ENCODE measurements around the gene CD274. TPM values are rescaled to one million over a fixed set of nuclear protein-coding genes. Genes with fewer than 3 reads are reported as not detected.

Gene CD274
- total RNA-seq, 1 donor from 2014 or later = not detected

GRCh38 chr9:5510360-5510931 lies 60.1 kb downstream of the CD274 start, which contains the start of gene PDCD1LG2:
TSS of gene PDCD1LG2 (plus strand) at chr9:5510531. CDS start at chr9:5522547, 12,016 bp downstream.
- no peak for TF ChIP-seq CTCF (IDR thresholded peaks at IDR 0.05; ENCODE audit: partially characterized antibody, unreplicated experiment)
- no peaks in the 10 kb centered on the region for H3K9me3 Mint-ChIP-seq (ENCODE audit: unreplicated experiment)
- H3K27ac Mint-ChIP-seq (ENCODE audit: unreplicated experiment) = peak within 1 kb of the TSS; percentile 24
- no peaks in the 10 kb centered on the region for H3K36me3 Mint-ChIP-seq (ENCODE audit: unreplicated experiment)
- H3K4me3 Mint-ChIP-seq (ENCODE audit: unreplicated experiment) = no peak within 1 kb of the TSS
- DNase-seq = no peak
- H3K27me3 Mint-ChIP-seq (ENCODE audit: unreplicated experiment) = no peaks in the 10 kb centered on the region
- H3K4me1 Mint-ChIP-seq (ENCODE audit: low read depth, unreplicated experiment) = peaks cover 9% of the 10 kb centered on the region

- Mint-ChIP-seq H3K4me1 (ENCODE audit: low read depth, unreplicated experiment) (peaks cover 9% of the 10 kb centered on the region), H3K36me3 (ENCODE audit: unreplicated experiment) (no peaks in the 10 kb centered on the region), H3K27ac (ENCODE audit: unreplicated experiment) (peak overlapping the region; percentile 24)
Measured at GRCh38 chr9:5510989-5511388, 60.6 kb downstream of the CD274 start.

DNA sequence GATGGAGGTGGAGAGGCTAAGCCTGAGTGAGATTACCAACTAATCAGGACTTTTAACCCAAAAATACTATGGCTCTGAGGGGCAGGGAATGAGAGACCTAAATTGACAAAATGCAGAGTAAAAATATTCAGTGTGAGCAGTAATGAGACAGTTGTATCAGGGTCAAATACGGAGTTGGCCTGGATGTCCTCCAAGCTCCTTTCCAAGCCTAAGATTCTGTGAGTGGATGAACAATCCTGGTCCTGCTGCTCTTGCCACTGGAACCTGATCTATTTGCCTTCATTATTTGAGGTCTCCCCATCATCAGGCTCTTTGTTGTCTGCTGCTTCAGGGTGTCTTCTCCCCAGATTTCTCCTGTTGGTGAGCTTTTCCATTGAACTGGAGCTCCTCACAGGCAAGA lies 61.1 kb downstream of the CD274 start:
- Mint-ChIP-seq H3K4me3 (ENCODE audit: unreplicated experiment) (no peak overlapping the region), H3K27ac (ENCODE audit: unreplicated experiment) (no peak overlapping the region), H3K36me3 (ENCODE audit: unreplicated experiment) (no peaks in the 10 kb centered on the region), H3K27me3 (ENCODE audit: unreplicated experiment) (no peaks in the 10 kb centered on the region), H3K4me1 (ENCODE audit: low read depth, unreplicated experiment) (peaks cover 9% of the 10 kb centered on the region), H3K9me3 (ENCODE audit: unreplicated experiment) (no peaks in the 10 kb centered on the region)
- TF ChIP-seq CTCF (IDR thresholded peaks at IDR 0.05; ENCODE audit: partially characterized antibody, unreplicated experiment) = no peak
- DNase-seq = no peak

More at GRCh38 chr9:5510989-5511388, 60.6 kb downstream of the CD274 start:
- Mint-ChIP-seq H3K4me3 (ENCODE audit: unreplicated experiment) (no peak overlapping the region), H3K27me3 (ENCODE audit: unreplicated experiment) (no peaks in the 10 kb centered on the region), H3K9me3 (ENCODE audit: unreplicated experiment) (no peaks in the 10 kb centered on the region)
- TF ChIP-seq CTCF (IDR thresholded peaks at IDR 0.05; ENCODE audit: partially characterized antibody, unreplicated experiment) = no peak
- DNase-seq = no peak

GRCh38 chr9:5511935-5512580 lies 61.7 kb downstream of the CD274 start:
- H3K9me3 Mint-ChIP-seq (ENCODE audit: unreplicated experiment) = no peaks in the 10 kb centered on the region
- H3K36me3 Mint-ChIP-seq (ENCODE audit: unreplicated experiment) = no peaks in the 10 kb centered on the region

More at GRCh38 chr9:5511935-5512580, 61.7 kb downstream of the CD274 start:
- no peak for TF ChIP-seq CTCF (IDR thresholded peaks at IDR 0.05; ENCODE audit: partially characterized antibody, unreplicated experiment)
- Mint-ChIP-seq H3K4me3 (ENCODE audit: unreplicated experiment) (no peak overlapping the region), H3K27ac (ENCODE audit: unreplicated experiment) (no peak overlapping the region), H3K4me1 (ENCODE audit: low read depth, unreplicated experiment) (peaks cover 9% of the 10 kb centered on the region), H3K27me3 (ENCODE audit: unreplicated experiment) (no peaks in the 10 kb centered on the region)
- DNase-seq = no peak
